Naive thymus-derived CD4-positive, alpha-beta T cell (primary cell): ENCODE measurements around the gene DYRK1A. TPM values are rescaled to one million over a fixed set of nuclear protein-coding genes. Genes with fewer than 3 reads are reported as not detected.
A peak's percentile ranks its signal among the peaks of the same experiment; 100 is the strongest.

Source experiments
- ATAC-seq: fragments of 150-1000 bp; cut with Tn5 transposase; 2 replicates; pipeline ENCODE4 v1.10.0; 2021; ENCODE audit warnings: mild to moderate bottlenecking, moderate library complexity
- CTCF ChIA-PET: fragments of 350-600 bp; sonication (Branson Sonifier 250); formaldehyde crosslinking; loops from one replicate; lab custom pipeline; 2021; ENCODE audit warnings: antibody characterized with exemption; lab: Charles Lee
- POLR2A ChIA-PET: fragments of 350-600 bp; sonication (Branson Sonifier 250); formaldehyde crosslinking; loops from one replicate; lab custom pipeline; 2021; ENCODE audit warnings: antibody characterized with exemption, inconsistent platforms; lab: Charles Lee
- DNase-seq, 9 donors: peaks; one replicate each; pipeline versions ENCODE4 v3.0.0 to v3.0.0-alpha.2; 2020 to 2022; ENCODE audit warnings: mixed read lengths in 1 of 9
- H3K27ac ChIP-seq: one replicate; pipeline ENCODE4 v1.7.0; 2013; ENCODE audit warnings: mild to moderate bottlenecking, low read depth, low read length, moderate library complexity
- H3K27me3 ChIP-seq, 2 donors: one replicate each; pipeline ENCODE4 v1.7.0; 2013; ENCODE audit warnings: low read length in 2 of 2, mild to moderate bottlenecking in 2 of 2, moderate library complexity in 2 of 2; ENCODE audit not compliant: control insufficient read depth in 2 of 2, insufficient read depth in 2 of 2
- H3K36me3 ChIP-seq, 3 experiments: 1 replicate in 2 of 3; 2 replicates in 1 of 3; pipeline ENCODE4 v1.7.0; 2013; ENCODE audit warnings: low read length in 3 of 3, mild to moderate bottlenecking in 3 of 3, moderate library complexity in 1 of 3; ENCODE audit not compliant: insufficient read depth in 3 of 3, control insufficient read depth in 2 of 3
- H3K4me1 ChIP-seq, 2 donors: one replicate each; pipeline ENCODE4 v1.7.0; 2013; ENCODE audit warnings: low read length in 2 of 2, mild to moderate bottlenecking in 2 of 2, moderate library complexity in 1 of 2; ENCODE audit not compliant: control insufficient read depth in 2 of 2, insufficient read depth in 2 of 2
- H3K4me3 ChIP-seq: 2 replicates; pipeline ENCODE4 v1.7.0; 2013; ENCODE audit warnings: mild to moderate bottlenecking, low read length
- H3K9me3 ChIP-seq, 3 experiments: 1 replicate in 2 of 3; 2 replicates in 1 of 3; pipeline ENCODE4 v1.7.0; 2013; ENCODE audit warnings: low read length in 3 of 3; ENCODE audit not compliant: control insufficient read depth in 2 of 3
- H3K27ac Mint-ChIP-seq, 9 donors: one replicate each; pipeline ENCODE4 v1.8.0; 2020 to 2022; ENCODE audit warnings: mixed read lengths in 9 of 9, mild to moderate bottlenecking in 8 of 9, moderate library complexity in 5 of 9, inconsistent platforms in 2 of 9
- H3K27me3 Mint-ChIP-seq, 5 donors: one replicate each; pipeline ENCODE4 v1.8.0; 2021 to 2022; ENCODE audit warnings: mixed read lengths in 5 of 5, mild to moderate bottlenecking in 1 of 5
- H3K36me3 Mint-ChIP-seq, 5 donors: one replicate each; pipeline ENCODE4 v1.8.0; 2020 to 2022; ENCODE audit warnings: mixed read lengths in 5 of 5, mild to moderate bottlenecking in 3 of 5, inconsistent platforms in 1 of 5
- H3K4me1 Mint-ChIP-seq, 7 donors: one replicate each; pipeline ENCODE4 v1.8.0; 2020 to 2022; ENCODE audit warnings: mixed read lengths in 7 of 7, mild to moderate bottlenecking in 3 of 7, inconsistent platforms in 1 of 7
- H3K4me3 Mint-ChIP-seq, 10 donors: one replicate each; pipeline ENCODE4 v1.8.0; 2020 to 2022; ENCODE audit warnings: mild to moderate bottlenecking in 10 of 10, mixed read lengths in 10 of 10, moderate library complexity in 6 of 10, inconsistent platforms in 2 of 10
- H3K9me3 Mint-ChIP-seq, 11 donors: one replicate each; pipeline ENCODE4 v1.8.0; 2020 to 2022; ENCODE audit warnings: mixed read lengths in 11 of 11, mild to moderate bottlenecking in 4 of 11, inconsistent platforms in 1 of 11, moderate library complexity in 1 of 11
- intact Hi-C, 2 donors: fragments of 100-400 bp; cut with micrococcal nuclease; formaldehyde crosslinking; loops; one replicate each; pipeline ENCODE4 v1.15.1; 2023
- polyA plus RNA-seq, 2 donors: library from polyadenylated mRNA; unstranded; fragments of 300-500 nt; fragmentation: Illumina TruSeq; gene quantifications; one replicate each; pipeline ENCODE4 v1.2.3, GENCODE V29; 2021
- total RNA-seq, 6 experiments: library from RNA in 5 of 6; stranded (reverse) in 5 of 6; gene quantifications; 1 replicate in 5 of 6; 2 replicates in 1 of 6; pipeline ENCODE4 v1.2.3 and lab custom pipeline; 2021 to 2026

DYRK1A gene
- total and polyA plus RNA-seq, 7 experiments from 2014 or later: 3.3 to 142 (median 118) TPM

DNA sequence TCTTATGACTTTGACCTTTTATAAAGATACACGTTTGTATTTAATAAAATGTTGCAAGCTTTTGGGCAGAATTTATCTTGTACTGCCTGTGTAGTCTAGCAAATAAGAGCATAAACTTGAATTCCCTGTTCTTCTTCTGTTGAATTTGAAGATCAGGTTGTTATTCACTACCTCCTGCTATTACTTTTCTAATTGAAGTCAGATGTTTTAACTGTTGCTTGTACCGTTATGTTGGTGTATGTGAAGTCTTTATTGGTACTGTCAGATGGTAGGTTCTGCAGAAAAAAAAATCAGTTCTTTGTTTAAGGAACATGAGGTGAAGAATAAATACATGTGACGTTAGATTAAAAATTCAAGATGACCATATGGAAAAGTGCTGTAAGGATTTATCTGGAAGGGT, 69.1 kb downstream of the DYRK1A start:
- no peak for ATAC-seq
- peaks cover 0 to 5% (median 0%) of the 10 kb centered on the region in 5 donors for H3K36me3 Mint-ChIP-seq
- Histone ChIP-seq H3K36me3 (no peaks in the 10 kb centered on the region), H3K4me3 (no peak overlapping the region), H3K27ac (peak overlapping the region; percentile 4), H3K27me3 (no peaks in the 10 kb centered on the region), H3K9me3 (no peaks in the 10 kb centered on the region), H3K4me1 (peaks cover 22 to 43% of the 10 kb centered on the region in 2 donors)
- H3K27me3 Mint-ChIP-seq: no peaks in the 10 kb centered on the region
- no peak overlapping the region for H3K27ac Mint-ChIP-seq
- intact Hi-C loops: loop anchor here (1.0 to 2.0 kb wide), 7 partner anchors 11 to 168 kb away; partner anchors contain the start of gene VPS26C (in 2 of the 2)
- H3K9me3 Mint-ChIP-seq: no peaks in the 10 kb centered on the region
- CTCF ChIA-PET: no interaction called here
- POLR2A ChIA-PET: interaction anchor here (0.6 kb wide), 1 partner anchor 19 kb away, joined by 3 read pairs; no protein-coding TSS in a partner anchor
- H3K4me3 Mint-ChIP-seq: no peak overlapping the region
- no peak for DNase-seq
- H3K4me1 Mint-ChIP-seq: peaks cover 37 to 61% (median 40%) of the 10 kb centered on the region in 7 donors

DNA sequence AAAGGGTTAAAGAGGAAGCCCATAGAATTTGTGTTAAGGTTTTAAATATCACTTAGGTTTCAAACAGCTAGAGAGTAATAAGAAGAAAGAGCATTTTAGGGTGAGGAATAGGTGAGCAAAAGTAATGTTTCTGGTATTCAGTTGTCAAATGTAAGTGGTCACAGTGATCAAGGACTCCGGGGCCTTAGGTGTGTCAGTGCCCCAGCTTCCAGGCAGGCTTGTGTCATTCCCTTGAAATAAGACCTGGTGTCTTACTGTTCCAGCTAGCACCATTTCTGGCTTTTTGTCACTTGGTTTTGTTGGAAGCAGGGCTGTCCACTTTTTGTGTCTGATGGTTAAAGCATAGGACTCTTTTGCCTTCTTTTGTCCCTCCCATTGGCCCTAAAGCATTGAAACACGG, 69.6 kb downstream of the DYRK1A start:
- H3K4me1 Mint-ChIP-seq: peaks cover 37 to 61% (median 40%) of the 10 kb centered on the region in 7 donors
- no peaks in the 10 kb centered on the region for H3K27me3 Mint-ChIP-seq
- CTCF ChIA-PET: interaction anchor here (0.6 kb wide), 1 partner anchor 27 kb away, joined by 3 read pairs; no protein-coding TSS in a partner anchor
- DNase-seq (no peak), ATAC-seq (no peak)
- Histone ChIP-seq H3K27ac (peak overlapping the region; percentile 20), H3K4me1 (peaks cover 17 to 42% of the 10 kb centered on the region in 2 donors), H3K4me3 (no peak overlapping the region), H3K27me3 (no peaks in the 10 kb centered on the region), H3K36me3 (no peaks in the 10 kb centered on the region), H3K9me3 (no peaks in the 10 kb centered on the region)
- intact Hi-C loops: no loop called here
- H3K9me3 Mint-ChIP-seq: no peaks in the 10 kb centered on the region
- H3K27ac Mint-ChIP-seq: no peak overlapping the region
- POLR2A ChIA-PET: no interaction called here
- no peak overlapping the region for H3K4me3 Mint-ChIP-seq
- H3K36me3 Mint-ChIP-seq: peaks cover 0 to 5% (median 0%) of the 10 kb centered on the region in 5 donors

DNA sequence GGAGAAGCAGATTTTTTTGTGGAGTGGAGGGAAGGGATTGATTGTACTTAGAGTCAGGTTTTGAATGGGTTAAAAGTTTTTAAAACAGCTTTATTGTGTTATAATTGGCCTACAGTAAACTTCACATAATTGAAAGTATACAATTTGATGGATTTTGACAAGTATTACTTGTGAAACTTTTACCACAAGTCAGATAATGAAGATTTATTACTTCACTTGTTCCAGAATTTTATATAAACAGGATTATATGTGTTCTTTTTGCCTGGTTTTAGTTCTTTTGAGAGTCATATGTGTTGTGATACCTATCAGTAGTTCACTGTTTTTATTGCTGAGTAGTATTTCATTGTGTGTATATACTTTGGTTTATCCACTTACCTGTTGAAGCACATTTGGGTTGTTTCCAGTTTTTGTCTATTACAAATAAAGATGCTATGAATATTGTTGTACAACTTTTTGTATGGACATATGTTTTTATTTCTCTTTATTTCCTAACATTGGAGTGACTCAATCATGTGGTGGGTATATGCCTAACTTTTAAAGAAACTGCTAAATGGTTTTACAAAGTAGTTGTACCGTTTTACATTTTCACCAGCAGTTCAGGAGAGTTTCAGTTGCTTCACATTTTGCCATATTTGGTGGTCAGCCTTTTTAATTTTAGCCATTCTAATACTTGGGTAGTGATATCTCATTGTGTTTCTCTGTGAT, 71.0 kb downstream of the DYRK1A start:
- Histone ChIP-seq H3K9me3 (no peaks in the 10 kb centered on the region), H3K4me1 (peaks cover 28 to 41% of the 10 kb centered on the region in 2 donors), H3K27me3 (no peaks in the 10 kb centered on the region), H3K36me3 (no peaks in the 10 kb centered on the region), H3K27ac (no peak overlapping the region), H3K4me3 (no peak overlapping the region)
- ATAC-seq (no peak), DNase-seq (no peak)
- ChIA-PET POLR2A (no interaction called here), CTCF (no interaction called here)
- Mint-ChIP-seq H3K27me3 (no peaks in the 10 kb centered on the region), H3K36me3 (peaks cover 0 to 5% (median 0%) of the 10 kb centered on the region in 5 donors), H3K4me3 (peak overlapping the region in 4 of 10 donors; percentile 2 to 75 (median 41)), H3K27ac (peak overlapping the region in 6 of 9 donors; percentile 3 to 79 (median 46)), H3K9me3 (no peaks in the 10 kb centered on the region), H3K4me1 (peaks cover 37 to 64% (median 41%) of the 10 kb centered on the region in 7 donors)
- intact Hi-C loops: loop anchor here (1.0 to 2.0 kb wide), 2 partner anchors 8 to 15 kb away; no protein-coding TSS in a partner anchor

DNA sequence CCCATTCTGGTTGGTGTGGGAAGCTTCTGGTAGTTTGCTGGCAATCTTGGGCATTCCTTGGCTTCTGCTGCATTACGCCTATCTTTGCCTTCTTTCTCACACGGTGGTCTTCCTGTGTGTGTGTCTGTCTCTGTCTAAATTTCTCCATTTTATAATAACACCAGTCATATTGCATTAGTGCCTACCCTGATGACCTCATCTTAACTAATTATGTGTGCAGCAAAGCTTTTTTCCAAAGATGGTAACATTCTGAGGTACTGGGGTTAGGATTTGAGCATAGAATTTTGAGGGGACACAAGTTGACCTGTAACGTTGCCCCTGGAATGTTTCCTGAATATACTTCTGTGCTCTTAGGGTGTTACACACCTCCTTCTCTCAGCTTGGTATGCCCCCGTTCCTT, 77.1 kb downstream of the DYRK1A start:
- Histone ChIP-seq H3K4me1 (peaks cover 34 to 43% of the 10 kb centered on the region in 2 donors), H3K9me3 (no peaks in the 10 kb centered on the region), H3K27ac (no peak overlapping the region), H3K4me3 (no peak overlapping the region), H3K27me3 (no peaks in the 10 kb centered on the region), H3K36me3 (peaks cover 0 to 4% (median 0%) of the 10 kb centered on the region in 3 experiments)
- peaks cover 0 to 9% (median 0%) of the 10 kb centered on the region in 5 donors for H3K36me3 Mint-ChIP-seq
- H3K27me3 Mint-ChIP-seq: no peaks in the 10 kb centered on the region
- CTCF ChIA-PET: no interaction called here
- H3K9me3 Mint-ChIP-seq: no peaks in the 10 kb centered on the region
- DNase-seq: no peak
- H3K4me3 Mint-ChIP-seq: peak overlapping the region in 4 of 10 donors; percentile 3 to 33 (median 24)
- intact Hi-C loops: no loop called here
- POLR2A ChIA-PET: interaction anchor here (0.6 to 0.8 kb wide), 2 partner anchors 9 to 17 kb away, joined by 5 to 6 read pairs; no protein-coding TSS in a partner anchor
- H3K27ac Mint-ChIP-seq: peak overlapping the region in 5 of 9 donors; percentile 13 to 72 (median 49)
- no peak for ATAC-seq
- H3K4me1 Mint-ChIP-seq: peaks cover 58 to 86% (median 80%) of the 10 kb centered on the region in 7 donors

DNA sequence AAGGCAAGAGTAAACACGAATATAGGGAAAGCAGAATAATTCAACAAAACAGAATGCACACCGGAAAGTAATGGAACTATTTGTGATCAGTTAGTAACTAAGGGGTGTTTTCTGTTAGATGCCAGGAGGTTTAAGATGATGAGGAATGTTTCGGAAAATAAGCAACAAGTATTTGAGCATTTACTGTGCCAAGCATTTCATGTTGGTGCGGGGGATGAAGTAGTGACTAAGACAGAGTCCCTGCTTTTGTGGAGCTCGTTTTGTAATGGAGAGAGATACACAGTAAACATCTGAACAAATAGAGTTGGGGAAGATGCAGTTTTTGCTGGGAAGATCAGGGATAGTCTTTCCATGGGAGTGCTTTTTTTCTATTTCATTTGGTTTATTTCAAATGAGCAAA, 78.7 kb downstream of the DYRK1A start:
- H3K4me3 Mint-ChIP-seq: peak overlapping the region in 3 of 10 donors; percentile 4 to 28 (median 17)
- peaks cover 37 to 38% of the 10 kb centered on the region in 2 donors for H3K4me1 ChIP-seq
- ATAC-seq: no peak
- H3K27me3 Mint-ChIP-seq: no peaks in the 10 kb centered on the region
- no peaks in the 10 kb centered on the region for H3K27me3 ChIP-seq
- no peak overlapping the region for H3K4me3 ChIP-seq
- peak overlapping the region in 6 of 9 donors; percentile 4 to 58 (median 18) for H3K27ac Mint-ChIP-seq
- intact Hi-C loops: loop anchor here in 1 of 2 donors (1.0 kb wide), 1 partner anchor 8 kb away; no protein-coding TSS in a partner anchor
- H3K9me3 Mint-ChIP-seq: no peaks in the 10 kb centered on the region
- peaks cover 0 to 13% (median 4%) of the 10 kb centered on the region in 5 donors for H3K36me3 Mint-ChIP-seq
- POLR2A ChIA-PET: no interaction called here
- no peak for DNase-seq
- H3K27ac ChIP-seq: no peak overlapping the region
- peaks cover 61 to 100% (median 92%) of the 10 kb centered on the region in 7 donors for H3K4me1 Mint-ChIP-seq
- H3K36me3 ChIP-seq: peaks cover 0 to 4% (median 0%) of the 10 kb centered on the region in 3 experiments
- CTCF ChIA-PET: no interaction called here
- no peaks in the 10 kb centered on the region for H3K9me3 ChIP-seq

DNA sequence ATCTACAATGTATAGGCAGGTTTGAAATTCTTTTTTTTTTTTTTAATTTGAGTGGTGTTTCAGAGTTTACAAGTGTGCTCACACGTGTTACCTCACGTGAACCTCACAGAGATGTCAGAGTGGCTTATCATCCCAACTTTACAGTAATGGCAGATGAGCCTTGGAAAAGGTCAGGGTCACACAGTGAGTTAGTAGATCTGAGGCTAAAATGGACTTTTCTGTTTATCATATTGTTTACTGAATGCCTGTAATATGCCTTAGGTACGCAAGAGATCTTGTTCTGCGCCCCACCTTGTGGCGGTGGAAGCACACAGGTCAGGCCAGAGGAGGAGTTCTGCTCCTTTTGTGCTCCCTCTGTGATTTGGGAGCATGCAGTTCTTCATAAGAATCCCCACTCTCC, 80.0 kb downstream of the DYRK1A start:
- peaks cover 56 to 97% (median 92%) of the 10 kb centered on the region in 7 donors for H3K4me1 Mint-ChIP-seq

More for the DNA sequence above, 80.0 kb downstream of the DYRK1A start:
- Histone ChIP-seq H3K9me3 (no peaks in the 10 kb centered on the region), H3K4me1 (peaks cover 33 to 42% of the 10 kb centered on the region in 2 donors), H3K36me3 (peaks cover 0 to 4% (median 0%) of the 10 kb centered on the region in 3 experiments), H3K27me3 (no peaks in the 10 kb centered on the region), H3K4me3 (no peak overlapping the region), H3K27ac (peak overlapping the region; percentile 24)
- no peak for ATAC-seq
- Mint-ChIP-seq H3K9me3 (no peaks in the 10 kb centered on the region), H3K4me3 (peak overlapping the region in 7 of 10 donors; percentile 20 to 58 (median 26)), H3K27me3 (no peaks in the 10 kb centered on the region), H3K36me3 (peaks cover 0 to 13% (median 4%) of the 10 kb centered on the region in 5 donors), H3K27ac (peak overlapping the region in 6 of 9 donors; percentile 48 to 72 (median 63))
- no peak for DNase-seq
- intact Hi-C loops: loop anchor here in 1 of 2 donors (1.0 kb wide), 1 partner anchor 11 kb away; no protein-coding TSS in a partner anchor
- ChIA-PET POLR2A (interaction anchor here (1.5 kb wide), 1 partner anchor 12 kb away, joined by 4 read pairs; no protein-coding TSS in a partner anchor), CTCF (interaction anchor here (0.6 to 0.7 kb wide), 3 partner anchors 43 to 82 kb away, joined by 3 to 6 read pairs (median 3); no protein-coding TSS in a partner anchor)
